GM19438 (cell line): Measurements from ENCODE around the gene MYLK4.

Experiments used
- ATAC-seq: cut with Tn5 transposase; IDR thresholded peaks from one replicate; pipeline ENCODE4 v1.9.1; 2021; ENCODE audit warnings: low read depth; ENCODE audit not compliant: unreplicated experiment

The MYLK4 gene

DNA sequence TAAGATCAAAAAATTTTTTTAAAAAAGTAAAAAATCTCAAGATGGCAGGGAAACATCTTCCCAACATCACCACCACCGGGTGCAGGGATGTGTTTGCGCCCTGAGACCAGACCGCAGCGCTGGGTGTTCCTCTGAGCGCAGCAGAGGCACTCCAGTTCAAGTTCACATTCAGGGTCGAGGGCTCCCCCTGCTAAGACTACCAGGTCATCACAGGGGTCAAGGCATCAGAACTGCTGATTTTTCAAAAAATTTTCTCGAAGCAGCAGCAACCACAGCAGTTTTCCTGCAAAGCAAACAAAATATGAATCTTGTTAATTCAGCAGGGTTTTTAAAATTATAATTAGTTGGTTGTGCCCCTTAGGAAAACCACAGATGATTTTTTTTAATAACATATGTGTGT is 83.1 kb downstream of the MYLK4 start:
- no peak for ATAC-seq

DNA sequence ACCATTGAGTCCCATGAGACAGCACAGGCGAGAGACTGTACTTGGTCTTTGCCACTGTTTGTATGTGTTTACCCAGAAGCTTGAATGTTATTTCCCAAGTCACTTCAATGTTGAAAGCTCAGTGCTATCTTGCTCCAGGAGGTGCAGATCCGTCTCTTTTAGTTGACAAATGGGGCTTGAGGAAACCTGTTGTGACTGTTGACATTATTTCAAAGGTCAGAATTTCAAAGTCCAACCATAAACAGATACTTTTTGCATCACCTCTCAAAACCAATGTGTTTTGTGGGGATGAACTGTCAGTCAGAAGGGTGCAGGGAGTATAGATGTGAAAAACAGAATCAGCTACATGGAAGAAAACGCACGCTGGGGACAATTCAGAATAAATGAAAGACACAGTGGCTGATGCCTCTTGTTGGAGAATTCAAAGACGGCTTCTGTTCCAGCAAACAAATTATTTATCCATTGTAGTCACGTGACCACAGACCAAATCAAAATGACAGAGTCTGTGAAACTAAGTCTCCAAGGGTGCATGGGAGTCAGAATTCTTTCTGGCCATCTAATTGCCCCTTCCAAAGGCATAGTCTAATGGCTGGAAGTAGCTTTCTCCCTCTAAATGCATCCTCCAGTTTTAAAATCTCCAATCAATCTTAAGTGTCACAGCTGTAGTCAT is 83.7 kb downstream of the MYLK4 start:
- ATAC-seq, result no peak

DNA sequence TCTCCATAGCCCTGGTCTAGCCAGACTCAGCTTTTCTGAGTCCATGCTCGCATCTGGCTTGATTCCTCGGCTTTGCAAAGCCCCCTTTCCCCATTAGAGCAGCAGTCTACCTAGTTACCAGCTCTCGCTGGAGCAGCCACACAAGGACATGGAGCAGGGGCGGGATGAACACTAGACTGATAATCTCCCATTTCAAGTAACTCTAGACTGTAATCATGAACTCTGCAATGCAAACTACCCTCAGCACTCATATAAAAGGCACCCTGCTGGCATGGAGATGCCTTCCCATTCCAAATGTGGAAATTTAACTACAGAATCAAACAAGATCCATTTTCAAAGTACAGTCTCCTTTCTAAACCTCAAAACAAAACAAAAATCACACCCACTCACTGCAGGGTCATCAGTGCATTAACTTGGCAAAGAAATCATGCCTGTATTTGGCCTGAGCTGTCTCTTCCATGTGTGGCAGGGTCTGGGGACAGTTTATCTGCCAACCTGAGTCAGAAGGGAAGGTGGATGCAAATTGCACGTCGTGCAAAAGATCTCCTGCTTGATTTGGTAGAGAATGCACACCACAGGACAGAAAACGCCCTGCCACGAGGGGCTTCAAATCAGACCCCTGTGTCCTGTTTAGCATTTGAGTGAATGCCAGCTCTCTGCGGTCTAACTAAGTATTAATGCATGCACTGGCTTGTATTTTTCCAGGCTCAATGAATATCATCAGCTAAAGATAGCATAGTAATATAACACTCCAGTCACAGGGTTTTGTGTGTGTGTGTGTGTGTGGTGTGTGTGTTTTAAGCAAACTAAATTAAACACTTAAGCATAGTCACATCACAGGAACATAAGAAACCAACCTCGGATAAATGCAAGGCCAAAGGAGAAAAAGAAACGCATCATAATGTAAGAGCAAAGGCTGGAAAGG is 85.3 kb downstream of the MYLK4 start:
- no peak for ATAC-seq

- ATAC-seq, result no peak
Measured at GRCh38 chr6:2663123-2663522, 87.6 kb downstream of the MYLK4 start.

GRCh38 chr6:2661651-2662050 is 89.1 kb downstream of the MYLK4 start:
- no peak for ATAC-seq

DNA sequence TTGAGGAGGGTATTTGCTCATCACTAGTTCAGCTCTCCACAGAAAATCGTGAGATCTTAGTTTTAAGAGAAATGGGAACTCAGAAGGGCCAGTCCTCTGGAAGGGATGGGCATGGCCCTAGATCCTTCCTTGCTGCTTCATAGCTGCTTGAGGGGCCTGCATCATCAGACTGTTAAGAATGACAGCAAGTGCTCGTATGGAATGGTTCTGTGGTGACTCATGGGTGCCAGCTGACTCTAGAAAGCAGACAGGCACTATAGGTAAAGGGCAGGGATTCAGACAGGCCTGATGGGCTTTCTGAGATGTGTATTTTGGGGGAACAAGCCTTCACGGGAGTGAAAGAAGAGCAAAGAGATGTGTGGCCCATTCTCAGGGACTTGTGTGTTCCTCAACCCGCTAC is 90.8 kb downstream of the MYLK4 start:
- ATAC-seq, result no peak

DNA sequence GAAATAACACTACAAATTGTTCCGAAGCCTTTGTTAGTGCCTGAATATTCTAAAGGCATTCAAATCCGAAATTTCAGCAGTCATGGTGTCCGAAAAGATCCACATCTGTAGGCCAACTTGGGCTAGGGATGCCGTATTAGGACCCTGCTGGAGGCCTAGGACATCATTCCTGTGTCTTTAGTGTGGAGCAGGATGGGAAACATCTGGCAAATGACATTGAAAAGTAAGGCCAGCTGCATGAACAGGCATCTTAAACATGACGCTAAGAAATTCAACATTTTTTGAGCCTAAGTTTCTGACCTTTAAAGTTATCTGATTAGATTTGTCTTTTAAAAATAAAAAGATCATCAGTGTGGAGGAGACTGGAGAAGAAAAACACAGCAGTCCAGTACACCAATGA is 91.3 kb downstream of the MYLK4 start:
- no peak for ATAC-seq

DNA sequence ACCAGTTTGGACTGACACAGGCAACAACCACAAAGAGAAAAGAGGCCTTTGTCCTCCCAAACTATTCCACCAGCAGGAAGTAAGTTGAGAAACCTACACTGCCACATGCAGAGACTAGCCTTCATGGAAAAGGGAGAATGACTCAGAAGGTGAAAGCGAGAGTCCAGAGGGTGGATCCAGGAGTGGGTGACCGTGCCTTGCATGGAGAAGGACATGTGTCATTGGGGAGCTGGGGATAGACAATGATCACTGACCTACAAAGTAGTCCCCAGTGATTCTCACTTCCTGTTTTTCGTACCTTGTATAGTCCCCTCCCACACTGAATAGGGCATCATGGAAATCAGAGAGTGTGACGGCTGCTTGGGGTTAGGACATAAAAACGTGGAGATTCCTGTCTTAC is 91.9 kb downstream of the MYLK4 start:
- peak; percentile 93 for ATAC-seq

GRCh38 chr6:2656460-2657079 is 94.2 kb downstream of the MYLK4 start:
- no peak for ATAC-seq

DNA sequence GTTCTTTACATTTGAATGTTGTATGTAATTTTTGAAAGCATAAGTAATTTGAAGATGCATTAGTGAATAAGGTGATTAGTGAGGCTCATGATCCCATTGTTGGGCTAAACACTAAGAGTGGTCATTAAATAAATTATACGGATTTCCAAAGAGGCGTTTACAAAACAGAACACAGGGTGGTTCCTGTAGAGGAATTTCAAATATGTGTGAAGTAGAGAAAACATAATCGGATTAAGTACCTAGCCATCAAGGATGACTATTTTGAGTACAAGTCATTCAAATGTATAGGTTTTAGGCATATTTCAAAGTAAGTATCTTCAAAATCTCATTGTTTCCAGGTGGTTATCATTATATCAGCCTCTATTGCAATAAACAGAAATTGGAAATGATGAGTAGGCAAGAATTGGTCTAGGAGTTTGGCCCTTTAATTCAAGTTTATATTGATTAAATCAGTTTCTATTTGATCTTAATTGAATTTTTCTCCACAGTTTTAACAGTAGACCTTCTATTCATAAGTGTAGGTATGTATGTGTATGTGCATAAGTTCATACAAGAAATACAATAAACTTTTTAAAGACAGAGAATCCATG is 94.8 kb downstream of the MYLK4 start:
- ATAC-seq, result no peak

GRCh38 chr6:2653369-2654032 is 97.2 kb downstream of the MYLK4 start:
- no peak for ATAC-seq

DNA sequence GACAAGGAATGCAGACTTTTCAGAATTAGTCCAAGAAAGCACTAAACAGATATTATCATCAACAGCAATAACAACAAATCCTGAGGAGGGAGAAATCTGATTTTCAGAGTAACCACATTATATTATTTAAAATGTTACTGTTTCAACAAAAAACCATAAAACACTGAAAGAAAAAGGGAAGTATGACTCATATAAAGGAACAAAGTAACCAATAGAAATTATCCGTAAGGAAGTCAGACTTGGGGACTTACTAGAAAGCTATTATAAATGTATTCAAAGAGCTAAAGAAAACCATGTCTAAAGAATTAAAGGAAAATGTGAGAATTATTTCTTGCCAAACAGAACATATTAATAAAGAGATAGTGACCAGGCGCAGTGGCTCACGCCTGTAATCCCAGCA is 98.1 kb downstream of the MYLK4 start:
- no peak for ATAC-seq

- ATAC-seq, result no peak
Measured at GRCh38 chr6:2651961-2652360, 98.8 kb downstream of the MYLK4 start.

GRCh38 chr6:2651536-2651935 is 99.2 kb downstream of the MYLK4 start:
- no peak for ATAC-seq

DNA sequence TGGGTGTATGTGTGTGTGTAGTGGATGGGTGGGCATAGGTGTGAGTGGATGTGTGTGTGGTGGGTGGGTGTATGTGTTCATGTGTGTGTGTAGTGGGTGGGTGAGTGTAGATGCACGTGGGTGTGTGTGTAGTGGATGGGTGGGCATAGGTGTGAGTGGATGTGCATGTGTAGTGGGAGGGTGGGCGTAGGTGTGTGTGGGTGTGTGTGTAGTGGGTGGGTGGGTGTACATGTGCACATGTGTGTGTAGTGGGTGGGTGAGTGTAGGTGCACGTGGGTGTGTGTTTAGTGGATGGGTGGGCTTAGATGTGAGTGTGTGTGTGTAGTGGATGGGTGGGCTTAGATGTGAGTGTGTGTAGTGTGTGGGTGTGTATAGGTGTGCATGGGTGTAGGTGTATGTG is 104.4 kb downstream of the MYLK4 start:
- ATAC-seq, result no peak

DNA sequence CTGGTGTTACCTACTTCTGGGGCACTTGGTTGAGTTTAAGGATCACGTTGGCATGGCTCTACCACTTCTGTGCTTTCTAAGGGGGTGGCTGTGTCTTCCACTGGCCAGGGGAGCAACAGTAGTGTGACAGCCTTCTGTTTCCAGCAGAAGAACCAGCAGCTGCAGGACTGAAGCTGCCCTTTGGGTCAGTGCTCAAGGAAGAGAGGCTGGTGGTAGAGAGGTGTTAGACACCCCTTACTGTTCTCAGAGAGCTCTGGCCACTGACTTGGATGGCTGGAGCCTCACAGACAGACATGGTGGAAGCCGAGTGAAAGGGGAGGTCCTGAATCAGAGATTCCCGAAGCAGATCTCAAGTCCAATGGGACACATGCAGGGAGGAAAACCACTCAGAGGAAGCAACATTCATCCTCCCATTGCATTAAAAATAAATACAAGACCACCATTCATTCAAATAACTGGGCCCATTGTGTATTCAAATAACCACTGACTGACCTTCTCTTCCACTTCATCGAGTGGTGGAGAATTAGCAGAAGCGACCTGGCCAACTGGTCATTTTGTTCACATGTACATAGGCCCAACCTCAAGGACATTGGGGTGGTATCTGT is 106.7 kb downstream of the MYLK4 start:
- no peak for ATAC-seq

DNA sequence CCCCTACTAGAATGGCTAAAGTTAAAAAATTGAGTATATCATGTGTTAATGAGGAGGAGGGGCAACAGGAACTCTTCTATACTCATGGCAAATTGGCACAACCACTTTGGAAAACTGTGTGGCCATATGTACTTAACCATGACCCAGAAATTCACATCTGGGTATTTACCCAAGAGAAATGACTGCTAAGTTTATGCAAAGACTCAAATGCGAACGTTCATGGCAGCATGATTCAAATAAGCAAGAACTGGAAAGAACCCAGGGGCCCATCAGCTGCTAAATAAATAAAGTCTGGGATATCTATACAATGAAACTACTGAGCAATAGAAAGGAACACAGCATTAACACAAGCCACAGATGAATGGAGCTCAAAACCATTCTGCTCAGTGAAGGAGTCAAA is 107.6 kb downstream of the MYLK4 start:
- no peak for ATAC-seq

DNA sequence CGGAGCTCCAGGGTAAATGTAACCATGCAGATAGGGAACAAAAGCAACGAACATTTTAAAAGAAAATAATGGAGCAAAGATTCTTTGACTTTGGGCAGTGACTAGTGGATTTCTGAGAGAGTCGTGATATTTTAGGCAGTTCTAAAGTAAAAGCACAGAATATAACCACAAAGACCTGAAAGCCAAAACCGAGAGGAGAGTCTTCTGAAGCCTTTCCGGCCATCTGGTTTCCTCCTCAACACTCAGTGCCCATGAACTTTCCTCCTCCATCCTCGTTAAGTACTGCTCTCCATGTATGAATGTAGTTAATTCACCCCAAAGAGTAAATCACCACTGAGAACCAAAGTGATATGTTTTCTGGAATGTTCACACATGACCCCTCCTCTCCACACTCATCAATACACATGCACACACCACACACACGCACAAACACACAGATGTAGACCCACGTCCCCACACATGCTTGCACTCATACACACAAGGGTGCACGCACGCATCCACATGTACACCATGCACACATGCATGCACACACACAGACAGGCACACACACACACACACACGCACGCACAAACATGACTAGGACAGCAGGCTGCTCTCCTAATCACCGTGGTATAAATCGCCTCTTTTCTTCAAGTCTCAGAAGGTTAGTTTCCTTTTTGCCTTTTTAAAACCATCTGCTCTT is 109.5 kb downstream of the MYLK4 start:
- peak; percentile 73 for ATAC-seq

DNA sequence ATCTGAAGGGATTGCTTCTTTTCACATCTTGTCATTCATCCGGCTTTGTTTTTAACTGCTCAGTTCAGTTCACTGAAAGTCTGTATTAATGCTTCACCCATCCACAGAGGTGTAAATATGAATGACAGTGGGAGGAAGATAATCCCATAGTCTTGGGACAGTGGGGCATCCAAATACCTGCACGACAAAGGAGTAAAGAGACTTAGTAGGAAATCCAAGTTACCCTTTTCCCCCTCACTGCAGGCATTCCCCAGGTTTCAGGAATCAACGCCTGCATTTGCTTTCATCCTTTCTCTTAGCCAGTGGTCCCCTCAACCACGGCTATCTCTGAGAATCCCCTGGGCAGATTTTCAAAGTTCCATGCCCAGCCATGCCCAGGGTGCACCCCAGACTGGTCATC is 110.2 kb downstream of the MYLK4 start:
- ATAC-seq, result no peak

DNA sequence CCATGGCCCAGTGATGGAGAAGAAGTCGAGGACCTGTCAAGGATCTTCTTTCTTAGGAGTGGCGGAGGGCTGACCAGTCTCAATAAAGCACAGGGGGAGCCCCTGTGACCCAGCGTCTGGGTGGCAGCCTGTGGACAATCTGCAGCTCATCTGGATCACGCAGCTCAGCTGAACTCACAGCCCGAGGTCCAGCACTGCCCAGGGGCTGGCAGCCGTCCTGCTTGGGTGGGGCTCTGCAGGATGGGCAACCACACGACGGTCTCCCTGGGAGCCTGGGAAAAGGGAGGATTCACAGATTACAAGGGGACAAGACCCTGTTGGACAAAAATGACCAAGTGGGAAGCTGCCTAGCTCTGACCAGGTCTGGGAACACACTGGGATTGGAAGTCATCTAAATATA is 110.8 kb downstream of the MYLK4 start:
- no peak for ATAC-seq
